HG03196 (cell line): ENCODE data around the gene CACNB4.

Experiments used
- ATAC-seq: cut with Tn5 transposase; IDR thresholded peaks from one replicate; pipeline ENCODE4 v1.9.1; 2021; ENCODE audit not compliant: unreplicated experiment

The CACNB4 gene

DNA sequence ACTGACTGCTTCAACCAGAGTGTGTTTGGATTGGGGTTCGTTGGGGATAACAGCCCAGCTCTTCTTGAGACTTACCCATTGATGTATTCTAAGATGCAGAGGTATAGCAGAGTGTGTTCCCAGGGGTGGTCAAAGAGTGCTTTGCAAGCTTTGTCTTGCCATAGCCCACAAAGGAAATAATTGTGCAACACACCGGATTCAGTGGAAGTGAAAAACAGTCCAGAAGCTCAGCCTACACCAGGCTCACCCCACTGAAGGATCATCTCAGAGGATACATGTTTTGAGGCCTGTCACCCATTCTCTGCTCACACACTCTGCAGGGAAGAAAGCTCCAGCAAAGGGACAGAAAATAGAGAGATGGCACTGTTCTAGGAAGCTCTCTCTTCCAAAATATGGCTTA is 9.6 kb downstream of the CACNB4 start:
- ATAC-seq: no peak

DNA sequence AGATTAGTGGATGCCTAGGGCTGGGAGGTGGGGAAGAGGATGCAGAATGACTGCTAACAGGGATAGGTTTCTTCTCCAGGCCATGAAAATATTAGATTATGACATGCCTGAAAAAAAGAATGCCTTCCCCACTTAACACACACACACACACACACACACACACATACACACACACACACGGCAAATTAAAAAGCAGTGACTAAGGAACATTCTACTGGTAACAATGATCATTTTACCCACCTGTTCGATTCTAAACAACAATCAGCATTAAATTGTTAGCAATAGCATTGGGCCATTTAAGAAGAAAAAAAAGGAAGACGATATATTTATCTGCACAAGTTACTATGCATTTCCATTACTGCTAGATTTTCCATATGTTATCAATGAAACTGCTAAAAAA is 10.8 kb downstream of the CACNB4 start:
- ATAC-seq: no peak

DNA sequence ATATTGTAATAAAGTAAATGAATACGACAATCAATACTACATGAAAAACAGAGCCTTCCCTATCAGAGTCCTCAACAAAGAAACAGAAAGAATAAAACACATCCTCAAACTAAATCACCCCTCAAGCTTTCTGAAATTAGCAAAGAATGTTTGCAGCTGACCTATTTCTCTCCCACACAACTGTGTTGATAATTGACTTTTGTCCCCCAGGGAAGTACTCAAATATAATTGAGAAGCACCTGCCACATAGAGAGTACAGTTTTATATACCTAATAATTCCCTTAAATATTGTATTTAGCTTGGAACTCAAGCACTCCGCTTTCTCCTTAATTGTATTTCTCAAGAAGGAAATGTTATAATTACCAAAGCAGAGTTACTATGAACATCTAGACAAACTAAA is 12.6 kb downstream of the CACNB4 start:
- no peak for ATAC-seq

DNA sequence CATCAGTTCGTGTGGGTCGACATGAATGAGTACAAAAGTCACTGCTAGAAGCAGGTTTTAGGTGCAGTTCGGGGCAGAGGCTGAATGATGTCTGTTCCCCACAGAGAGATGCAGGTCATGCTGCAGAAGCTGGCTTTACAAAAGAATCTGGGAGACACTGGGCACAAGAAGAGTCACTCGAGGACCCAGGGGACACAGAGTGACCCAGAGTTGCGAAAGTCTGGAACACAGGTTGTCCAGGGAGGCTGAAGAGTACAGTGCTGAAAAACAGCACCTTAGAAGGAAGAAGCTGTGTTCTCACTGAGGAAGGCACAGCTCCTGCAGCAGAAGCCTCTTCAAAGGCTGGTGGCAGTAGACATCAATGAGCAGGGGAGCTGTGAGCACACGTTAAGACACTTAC is 14.8 kb downstream of the CACNB4 start:
- no peak for ATAC-seq

DNA sequence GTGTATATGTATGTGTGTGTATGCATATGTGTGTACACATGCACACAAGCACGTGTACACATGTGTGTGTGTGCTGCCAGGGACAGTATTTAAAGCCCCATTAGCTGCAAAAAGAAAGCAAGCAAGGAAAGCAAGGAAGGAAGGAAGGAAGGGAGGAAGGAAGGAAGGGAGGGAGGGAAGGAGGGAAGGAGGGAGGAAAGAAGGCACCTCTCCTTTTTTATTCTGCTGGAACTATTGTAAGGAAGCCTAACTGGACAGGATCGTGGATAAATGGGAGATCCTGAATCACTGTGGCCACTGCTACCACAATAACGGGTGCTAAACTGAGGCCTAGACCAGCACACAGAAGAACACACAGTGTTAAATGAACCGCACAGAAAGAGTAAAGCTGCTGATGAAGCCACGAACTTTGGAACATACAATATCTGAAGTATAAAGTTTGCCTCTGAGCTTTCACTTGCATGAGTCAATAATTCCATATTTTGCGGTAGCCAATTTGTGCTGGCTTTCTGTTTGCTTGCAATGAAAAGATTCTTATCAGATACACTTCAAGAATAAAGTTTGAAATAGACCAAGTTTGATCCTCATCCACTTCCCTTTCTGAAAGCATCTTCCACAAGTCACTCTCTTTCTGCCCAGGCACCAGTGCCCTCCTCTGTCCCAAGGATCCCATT is 15.5 kb downstream of the CACNB4 start:
- ATAC-seq: no peak

DNA sequence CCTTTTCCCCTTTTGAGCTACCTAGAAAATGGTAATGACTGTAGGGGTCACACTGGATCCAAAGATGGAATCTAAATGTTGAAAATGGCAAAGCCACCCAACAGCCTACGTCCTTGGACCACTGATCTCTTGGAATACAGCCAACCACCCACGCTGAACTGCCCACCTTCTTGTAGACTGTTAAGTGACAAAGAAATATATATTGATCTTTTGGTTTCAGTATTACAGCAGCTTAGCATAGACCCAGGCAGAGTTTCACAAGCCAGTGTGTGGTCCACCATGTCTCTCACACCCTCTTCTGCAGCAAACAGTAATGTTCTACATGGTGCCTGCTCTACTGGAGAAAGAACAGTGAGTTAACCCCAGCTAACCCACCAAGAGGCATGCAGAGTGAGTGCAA is 20.2 kb downstream of the CACNB4 start:
- ATAC-seq: no peak

DNA sequence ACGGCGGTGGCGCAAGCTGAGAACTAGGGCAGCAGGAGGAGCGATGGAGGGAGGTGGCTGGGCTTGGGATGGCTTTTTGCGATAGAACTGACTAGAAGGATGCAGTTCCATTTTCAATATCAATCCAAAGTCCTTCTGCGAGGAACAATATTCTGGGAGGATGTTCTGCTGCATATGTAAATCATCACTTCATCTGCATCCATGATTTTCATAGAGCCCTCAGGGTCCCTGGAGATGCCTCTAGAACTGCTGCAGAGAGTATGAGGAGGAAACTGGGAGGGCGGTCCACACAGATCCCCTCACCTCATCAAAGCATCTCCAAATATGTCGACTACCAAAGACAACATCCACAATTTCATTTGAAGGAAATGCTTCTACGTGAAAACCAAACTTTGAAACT is 20.8 kb downstream of the CACNB4 start:
- no peak for ATAC-seq

DNA sequence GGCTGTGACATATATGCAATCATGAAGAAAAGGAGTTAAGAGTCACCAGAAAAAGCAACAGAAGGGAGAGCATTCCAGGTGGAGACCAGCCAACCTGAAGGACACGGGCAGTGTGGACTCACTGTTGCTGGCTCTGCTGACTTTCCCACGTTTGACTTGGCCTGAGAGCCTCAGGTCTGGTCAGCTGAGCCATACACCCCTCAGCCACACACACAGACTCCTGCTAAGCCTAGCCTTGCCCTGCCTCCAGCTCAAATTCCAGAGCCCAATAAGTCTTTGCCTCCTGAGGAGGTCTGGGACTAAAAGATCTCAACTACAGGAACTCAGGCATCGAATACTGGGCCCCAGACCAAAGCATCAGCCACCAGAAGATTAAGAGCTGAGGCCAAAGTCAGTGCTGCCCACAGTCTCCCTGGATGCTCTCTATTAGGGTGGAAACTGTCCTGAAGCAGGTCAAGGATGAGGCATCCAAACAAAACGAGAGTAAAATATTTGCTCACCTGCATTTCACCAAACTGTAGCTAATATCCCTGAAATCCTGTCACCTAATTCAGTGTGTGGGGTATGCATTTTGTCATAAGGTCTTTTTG is 23.3 kb downstream of the CACNB4 start:
- no peak for ATAC-seq

DNA sequence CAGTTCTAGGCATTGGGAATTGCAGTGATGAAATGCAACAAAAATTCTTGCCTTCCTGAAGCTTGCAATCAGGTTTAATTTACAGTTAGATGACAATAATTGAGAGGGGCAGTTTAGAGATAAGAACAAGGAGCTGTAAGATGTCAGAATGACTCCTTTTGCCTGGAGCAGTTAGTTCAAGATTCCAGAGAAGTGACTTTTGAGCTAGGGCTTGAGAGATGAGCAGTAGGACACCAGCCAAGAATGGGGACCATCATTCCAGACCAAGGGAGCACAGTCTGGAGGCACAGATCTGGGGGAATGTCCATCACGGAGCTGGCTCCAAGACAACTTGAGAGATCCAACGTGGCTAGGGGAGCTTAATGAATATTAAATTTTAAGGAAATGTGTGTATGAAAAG is 26.8 kb downstream of the CACNB4 start:
- no peak for ATAC-seq

DNA sequence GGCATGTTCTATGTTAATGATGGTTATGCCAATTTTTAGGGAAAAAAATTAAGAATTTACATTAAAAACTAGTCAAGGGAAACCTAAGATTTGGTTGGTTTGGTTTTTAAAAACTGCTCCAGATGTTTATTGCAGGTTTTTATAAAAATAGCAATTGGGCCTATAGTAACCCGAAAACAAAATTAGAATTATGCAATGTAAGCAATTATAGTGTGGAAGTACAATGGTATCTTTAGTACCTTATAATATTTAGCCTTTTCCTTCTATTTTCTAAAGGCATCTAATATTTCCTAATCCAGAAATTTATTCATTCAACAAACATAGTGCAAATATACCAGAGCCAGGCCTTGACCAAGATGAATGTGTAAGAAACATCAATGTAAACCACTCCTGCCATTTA is 27.3 kb downstream of the CACNB4 start:
- no peak for ATAC-seq

DNA sequence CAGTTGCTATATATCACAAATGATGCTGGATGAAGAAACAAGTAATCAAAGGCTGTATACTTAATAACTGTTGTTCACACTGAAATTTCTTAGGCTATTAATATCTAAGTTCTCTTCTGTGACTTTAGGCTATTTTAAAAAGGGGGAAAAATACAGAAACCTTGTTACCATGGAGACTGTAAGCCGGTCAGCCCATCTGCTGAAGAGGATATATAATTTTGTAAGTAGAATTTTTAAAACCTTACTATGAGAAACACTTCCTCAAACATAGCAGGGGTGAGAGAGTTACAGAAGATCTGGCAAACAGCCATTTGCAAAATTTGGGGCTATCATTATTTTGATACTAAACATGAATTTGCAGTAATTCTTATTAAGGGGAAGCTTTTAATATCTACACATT is 27.8 kb downstream of the CACNB4 start:
- ATAC-seq: no peak

DNA sequence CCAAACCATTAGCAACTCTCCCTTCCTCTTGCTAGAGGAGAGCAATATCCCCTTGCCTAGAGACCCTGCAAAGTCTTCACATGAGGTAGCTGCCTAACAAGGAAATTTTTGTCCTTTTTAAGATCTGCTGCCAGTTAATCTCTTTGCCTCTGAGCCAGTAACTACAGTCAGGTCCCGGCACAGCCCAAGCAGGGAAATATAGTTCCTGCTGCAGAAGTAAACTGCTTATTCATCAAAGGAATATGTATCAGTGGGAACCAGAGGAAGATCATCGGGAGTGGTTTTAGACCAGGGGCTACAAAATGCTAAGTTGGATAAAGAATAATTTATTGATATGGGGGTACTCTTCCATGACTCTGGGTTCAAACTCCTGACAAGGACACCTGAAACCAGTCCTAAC is 30.6 kb downstream of the CACNB4 start:
- no peak for ATAC-seq

DNA sequence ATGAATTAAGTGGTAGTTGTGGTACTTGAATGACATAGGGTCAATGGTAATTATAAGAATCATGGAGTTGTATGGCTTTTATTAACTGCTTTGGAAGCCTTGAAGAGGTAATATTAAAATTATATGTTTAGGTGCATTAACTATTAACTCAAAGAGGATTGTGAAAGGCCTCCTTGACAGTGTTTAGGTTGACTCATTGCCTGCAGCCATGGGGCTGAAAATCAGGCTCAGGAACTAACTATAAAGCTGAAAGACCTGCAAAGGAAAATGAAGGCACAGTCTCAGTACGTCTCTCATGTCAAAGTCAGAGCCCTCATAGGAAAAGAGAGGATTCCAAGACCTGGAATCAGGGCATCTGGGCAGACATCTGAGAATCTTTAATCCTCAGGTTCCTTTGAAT is 31.0 kb downstream of the CACNB4 start:
- no peak for ATAC-seq

DNA sequence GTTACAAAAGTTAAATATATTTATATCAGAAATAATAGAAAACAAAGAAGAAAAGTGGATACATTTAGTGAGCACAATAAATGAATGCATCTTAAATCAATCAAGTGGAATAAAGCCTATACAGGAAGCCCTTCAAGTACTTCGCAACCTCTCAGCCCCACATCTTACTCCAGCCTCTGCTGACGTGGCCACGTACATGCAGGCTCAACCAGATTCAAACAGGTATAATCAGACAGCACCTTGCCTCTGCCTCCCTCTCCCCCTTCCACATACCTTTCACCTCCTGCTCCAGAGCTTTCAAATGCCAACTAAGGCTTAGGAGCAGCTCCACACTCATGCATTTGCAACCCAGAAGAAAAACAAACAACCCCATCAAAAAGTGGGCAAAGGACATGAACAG is 32.9 kb downstream of the CACNB4 start:
- ATAC-seq: no peak

DNA sequence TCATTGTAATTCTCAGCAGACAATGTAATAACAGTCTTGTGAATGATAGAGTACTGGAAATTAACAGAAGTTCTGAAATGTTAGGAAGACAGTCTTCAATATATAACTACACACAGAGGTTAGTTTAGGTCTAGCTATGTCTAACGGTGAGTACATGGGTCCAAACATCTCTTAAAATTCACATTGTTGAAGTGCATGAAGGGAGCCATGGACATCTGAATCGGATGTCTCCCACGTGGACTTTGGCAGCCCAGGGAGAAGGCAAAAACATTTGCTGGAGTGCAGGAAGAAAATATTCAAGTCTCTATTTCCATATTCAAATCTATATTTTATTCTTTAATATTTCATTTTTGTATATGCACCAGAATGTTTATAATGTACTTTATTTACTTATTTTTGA is 34.8 kb downstream of the CACNB4 start:
- no peak for ATAC-seq

DNA sequence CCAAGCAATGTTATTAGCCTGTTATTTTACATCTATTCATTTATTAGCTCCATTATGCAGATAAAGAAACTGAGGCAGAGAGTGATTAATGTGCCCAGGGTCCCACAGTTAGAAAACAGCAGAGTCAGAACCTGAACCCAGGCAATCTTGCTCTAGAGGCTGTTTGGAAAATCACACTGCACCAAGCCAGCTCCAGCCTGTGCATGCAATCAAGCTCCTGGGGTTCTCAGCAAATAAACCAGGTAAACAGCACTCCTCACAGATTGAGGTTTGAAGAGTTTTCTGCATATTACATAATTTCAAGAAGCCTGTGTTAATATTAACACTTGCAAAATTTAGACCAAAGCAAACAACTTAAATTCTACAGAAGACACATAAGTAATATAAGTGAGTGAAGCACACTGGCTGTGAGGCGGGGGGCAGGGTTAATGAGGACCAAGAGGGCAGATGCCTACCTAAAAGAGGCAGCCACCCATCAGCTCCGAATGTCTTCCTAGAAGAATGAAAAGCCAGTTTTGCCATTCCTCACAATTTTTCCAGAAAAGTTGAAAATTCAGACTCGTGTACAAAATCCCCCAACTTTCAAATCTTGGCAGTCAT is 35.4 kb downstream of the CACNB4 start:
- ATAC-seq: no peak

DNA sequence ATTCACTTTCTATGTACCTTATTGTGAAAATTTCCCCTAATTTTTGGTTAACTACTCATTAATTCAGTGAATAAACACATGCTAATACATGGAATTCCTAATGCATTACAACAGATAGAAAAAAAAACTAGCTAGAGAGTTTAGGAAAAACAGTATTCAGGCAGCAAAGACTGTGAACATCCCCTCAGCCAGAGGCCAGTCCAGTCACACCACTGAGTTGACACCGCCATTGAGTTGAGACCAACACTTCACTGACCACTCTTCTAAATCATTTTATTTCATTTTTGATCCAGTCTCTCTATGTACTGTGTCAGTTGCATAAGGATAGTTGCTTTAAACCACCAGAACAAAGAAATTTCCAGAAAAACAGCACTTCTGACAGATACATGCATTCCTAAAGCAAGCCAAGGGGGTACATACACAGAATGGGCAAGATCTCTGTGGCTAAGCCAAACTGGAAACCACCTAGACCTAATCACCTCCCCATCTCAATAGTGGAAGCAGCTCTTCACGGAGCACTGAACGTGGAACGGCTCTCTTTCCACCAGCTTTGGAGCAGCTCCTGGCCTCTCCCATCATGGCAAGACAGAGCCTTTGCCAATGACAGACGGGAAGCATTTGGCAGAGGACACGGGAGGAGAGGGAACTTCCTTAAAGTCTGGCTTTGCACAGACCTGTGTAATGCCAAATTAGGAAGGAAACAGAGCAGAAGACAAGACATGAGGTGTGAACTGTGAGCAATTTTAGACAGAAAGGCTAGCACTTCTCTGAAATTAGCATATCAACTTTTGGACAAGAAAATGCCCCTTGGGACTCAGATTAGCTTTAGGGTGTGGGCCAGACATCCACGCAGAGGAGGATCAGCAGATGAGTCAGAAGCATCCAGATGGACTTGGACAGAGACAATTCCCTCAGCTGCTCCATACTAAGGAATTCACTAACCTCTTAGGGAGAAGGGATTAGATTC is 36.4 kb downstream of the CACNB4 start:
- peak; percentile 63 for ATAC-seq

DNA sequence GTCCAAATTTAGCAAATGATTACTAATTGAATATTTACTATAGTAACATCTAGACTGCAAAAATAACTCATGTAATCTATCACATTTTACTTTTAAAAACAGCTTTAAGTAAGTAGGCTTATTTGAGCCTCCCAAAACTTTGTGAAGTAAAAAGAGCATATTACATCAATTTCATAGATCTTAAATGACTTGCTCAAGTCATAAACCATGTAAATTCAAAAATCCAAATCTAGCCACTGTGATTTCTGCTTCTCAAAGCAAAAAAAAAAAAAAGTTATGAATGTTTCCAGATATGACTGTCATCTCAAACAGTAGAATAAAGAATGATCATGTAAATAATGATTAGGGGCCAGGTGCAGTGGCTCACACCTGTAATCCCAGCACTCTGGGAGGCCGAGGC is 37.5 kb downstream of the CACNB4 start:
- ATAC-seq: no peak

DNA sequence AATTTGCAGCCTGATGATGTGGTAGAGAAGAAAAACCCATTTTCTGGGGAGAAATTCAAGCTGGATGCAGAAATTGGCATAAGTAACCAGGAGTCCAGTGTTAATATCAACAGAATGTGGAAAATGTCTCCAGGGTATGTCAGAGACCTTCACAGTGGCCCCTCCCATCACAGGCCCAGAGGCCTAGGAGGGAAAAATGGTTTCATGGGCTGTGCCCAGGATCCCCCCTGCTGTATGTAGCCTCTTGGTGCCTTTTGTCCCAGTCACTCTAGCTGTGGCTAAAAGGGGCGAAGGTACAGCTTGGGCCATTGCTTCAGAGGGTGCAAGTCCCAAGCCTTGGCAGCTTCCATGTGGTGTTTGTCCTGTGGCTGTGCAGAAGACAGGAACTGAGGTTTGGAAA is 40.2 kb downstream of the CACNB4 start:
- no peak for ATAC-seq

DNA sequence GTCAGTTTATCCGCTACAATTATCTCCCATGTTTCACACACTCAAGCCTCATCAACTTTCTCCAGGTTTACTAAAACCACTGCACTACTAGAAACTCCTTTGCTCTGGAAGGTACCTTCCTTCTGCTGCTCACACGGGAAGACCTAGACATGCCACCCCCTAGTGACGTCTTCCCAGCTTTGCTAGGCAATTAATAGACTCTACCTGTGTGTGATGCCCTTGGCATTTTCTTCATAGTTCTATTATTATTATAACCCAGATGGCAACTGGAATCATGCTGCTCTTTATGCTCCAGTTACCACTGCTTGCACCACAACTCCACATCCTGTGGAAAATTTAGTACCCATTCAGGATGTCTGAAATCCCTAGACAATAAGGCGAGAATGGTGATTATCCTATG is 42.4 kb downstream of the CACNB4 start:
- ATAC-seq: no peak

DNA sequence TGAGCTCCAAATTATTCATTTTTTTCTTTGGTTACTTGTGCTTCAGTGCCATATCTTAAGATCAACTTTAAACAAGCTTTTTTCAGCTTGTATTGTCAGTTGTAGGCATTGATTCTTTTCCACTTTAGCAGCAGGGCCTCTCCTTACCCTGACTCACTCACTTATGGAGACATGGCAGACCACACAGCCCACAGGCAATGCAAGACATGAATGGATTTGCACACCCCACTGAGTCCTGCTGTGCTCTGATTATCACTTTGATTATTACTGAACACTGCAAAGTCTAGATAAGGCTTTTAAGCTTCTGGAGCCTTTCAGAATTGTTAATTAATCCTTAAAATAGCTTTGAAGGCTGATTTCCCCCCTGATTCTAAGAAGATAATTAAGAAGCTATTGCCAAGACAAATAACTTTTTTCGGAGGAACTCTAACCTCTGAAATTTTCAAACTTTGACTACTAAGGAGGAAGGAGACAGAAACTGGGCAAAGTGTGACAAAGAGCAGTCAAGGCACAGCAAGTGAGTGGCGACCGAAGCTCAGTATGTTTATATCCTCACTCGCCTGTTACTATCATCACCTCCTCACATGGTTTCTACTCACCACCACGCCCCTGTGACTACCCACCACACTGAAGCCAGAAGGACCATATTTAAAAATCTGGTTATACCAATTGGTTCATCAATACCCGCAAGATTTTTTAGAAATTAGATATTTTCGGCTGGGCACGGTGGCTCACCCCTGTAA is 43.3 kb downstream of the CACNB4 start:
- ATAC-seq: no peak
